GM21786 (cell line): ENCODE data around the gene KCNJ14.

Experiments used
- ATAC-seq: cut with Tn5 transposase; IDR thresholded peaks from one replicate; pipeline ENCODE4 v1.9.1; 2021; ENCODE audit not compliant: unreplicated experiment

Gene KCNJ14

DNA sequence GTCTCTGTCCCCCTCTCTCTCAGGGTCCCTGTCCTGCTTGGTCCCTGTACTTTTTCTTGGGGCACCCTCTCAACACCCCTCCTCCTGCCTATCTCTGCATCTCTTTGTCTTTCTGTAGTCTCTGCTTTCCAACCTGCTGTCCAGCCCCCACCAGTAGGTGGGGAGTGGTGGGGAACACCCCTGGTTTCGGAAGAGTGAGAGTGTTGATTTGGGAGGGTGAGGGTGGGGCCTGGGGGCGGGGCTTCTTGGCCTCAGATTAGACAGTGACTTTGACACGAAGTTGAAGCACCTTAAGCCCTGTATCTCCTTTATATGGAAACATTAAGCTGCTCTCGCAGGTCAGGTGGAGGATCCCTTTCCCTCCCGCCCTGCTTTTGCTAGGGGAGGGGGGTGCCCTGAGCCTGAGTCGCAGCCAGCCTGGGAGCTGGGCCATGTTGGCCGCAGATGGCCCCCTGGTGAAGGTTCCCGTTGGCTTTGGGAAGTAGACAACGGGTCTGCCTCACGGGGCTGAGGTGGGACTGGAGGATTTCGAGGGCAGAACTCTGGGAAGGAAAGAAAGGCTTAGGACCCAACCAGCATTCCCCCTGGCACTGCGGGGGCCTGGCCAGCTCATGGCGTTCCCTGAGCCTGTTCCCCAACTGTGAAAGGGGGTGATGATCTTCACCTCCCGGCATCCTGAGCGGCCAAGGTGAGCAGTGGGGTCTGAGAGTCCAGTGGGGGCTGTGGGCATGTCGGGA is at the start of gene KCNJ14:
Gene KCNJ14, plus strand, starts transcription at position 404 of the 737 bp plus-strand sequence. CDS start 6,151 bp downstream, outside the sequence.
- no peak for ATAC-seq

DNA sequence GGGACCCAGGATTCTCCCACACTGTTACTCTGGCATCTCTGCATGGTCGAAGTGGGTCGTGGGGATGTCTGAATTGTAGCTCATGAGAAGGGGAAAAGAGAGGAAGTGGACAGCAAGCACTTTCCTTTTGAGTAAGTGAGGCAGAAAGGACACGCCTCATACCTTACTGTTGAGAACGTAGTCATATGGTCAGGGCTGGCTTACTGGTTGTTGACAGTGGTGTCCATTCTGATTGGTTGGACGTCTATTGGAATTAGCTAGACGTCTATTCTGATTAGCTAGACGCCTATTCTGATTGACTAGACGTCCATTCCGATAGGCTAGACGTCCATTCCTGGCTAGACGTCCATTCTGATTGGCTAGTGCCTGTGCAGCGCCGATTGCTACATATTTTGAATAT is 49.5 kb upstream of the KCNJ14 start:
- ATAC-seq = no peak

DNA sequence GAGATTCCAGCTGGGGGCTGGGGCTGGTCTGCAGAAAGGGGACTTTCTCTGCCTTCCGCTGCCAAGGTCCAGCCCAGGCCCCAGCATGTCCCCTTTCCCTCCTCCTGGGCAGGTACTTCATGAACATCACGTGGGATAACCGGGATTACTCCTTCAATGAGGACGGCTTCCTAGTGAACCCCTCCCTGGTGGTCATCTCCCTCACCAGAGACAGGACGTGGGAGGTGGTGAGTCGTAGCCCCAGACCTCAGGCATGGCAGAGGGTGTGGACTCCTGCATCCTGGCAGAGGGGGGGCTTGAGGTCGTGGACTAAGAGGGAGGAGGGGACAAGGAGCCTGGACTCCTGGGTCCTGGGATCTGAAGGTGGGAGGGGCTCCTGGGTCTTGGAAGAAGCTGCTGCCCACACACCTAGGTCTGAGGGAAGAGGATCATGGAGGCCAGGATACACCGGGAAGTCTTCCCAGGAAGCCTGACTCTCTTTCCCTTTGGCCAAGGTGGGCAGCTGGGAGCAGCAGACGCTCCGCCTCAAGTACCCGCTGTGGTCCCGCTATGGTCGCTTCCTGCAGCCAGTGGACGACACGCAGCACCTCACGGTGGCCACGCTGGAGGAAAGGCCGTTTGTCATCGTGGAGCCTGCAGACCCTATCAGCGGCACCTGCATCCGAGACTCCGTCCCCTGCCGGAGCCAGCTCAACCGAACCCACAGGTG is 41.3 kb upstream of the KCNJ14 start:
- no peak for ATAC-seq

- no peak for ATAC-seq
Observed at GRCh38 chr19:48415395-48415794, 40.0 kb upstream of the KCNJ14 start.

GRCh38 chr19:48415806-48416221 is 39.6 kb upstream of the KCNJ14 start:
- ATAC-seq = no peak

DNA sequence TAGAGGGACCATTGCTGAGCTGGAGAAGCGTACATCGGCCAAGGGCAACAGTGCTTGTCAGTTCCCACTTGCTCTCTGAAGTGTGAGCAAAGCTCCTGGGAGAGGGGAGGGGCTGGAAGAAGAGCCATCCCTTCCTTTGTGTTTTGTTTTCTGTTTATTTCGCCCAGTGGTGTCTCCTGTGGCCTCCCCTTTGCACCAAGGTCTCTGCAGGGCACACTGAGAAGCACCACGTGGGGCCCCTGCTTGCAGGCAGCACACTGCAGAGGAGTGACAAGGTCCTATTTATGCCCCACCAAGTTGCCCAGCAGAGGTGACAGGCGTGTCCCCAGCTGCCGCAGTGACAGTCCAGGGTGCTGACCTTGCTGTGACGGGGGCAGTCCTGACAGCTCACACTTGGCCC is 38.0 kb upstream of the KCNJ14 start:
- no peak for ATAC-seq

GRCh38 chr19:48418317-48419064 is 36.9 kb upstream of the KCNJ14 start:
- ATAC-seq = no peak

GRCh38 chr19:48419158-48419920 is 36.0 kb upstream of the KCNJ14 start:
- no peak for ATAC-seq

DNA sequence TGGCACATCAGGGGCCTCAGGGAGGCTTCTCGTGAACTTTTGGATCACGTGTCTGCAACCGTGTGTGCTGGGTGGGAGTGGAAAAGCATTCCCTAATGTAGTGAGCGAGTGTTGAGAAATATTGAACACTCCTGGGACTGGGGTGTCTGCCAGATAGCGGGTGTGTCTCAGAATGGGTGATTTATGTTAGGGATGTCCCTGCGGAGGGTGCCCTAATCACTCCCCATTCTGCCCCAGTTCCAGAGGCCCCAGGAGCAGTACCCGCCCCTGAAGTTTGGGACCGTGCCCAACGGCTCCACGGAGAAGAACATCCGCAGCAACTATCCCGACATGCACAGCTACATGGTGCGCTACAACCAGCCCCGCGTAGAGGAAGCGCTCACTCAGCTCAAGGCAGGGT is 33.8 kb upstream of the KCNJ14 start:
- ATAC-seq = no peak

DNA sequence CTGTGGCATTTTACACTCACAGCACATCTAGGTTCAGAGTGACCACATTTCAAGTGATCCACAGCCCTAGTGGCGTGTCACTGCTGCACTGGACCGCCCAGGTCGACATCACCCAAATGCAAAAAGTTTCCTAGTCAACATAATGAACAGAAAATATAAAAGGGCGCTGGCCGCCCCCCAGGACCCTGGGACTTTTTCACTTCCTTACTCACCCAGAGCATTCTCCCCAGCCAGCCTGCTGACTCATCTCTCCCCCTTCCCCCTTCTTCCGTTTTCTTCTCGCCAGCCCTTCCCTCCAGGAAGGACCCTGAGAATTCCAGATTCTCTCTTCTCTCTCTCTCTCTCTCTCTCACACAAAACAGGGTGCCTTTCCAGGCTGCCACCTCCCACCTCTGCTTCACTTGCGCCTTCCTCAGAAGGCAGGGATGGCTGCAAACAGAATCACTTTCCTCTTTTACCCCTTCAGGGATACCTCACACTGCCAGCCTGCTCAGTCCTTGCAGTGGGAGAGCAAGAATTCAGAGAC is 30.6 kb upstream of the KCNJ14 start:
- ATAC-seq = no peak

DNA sequence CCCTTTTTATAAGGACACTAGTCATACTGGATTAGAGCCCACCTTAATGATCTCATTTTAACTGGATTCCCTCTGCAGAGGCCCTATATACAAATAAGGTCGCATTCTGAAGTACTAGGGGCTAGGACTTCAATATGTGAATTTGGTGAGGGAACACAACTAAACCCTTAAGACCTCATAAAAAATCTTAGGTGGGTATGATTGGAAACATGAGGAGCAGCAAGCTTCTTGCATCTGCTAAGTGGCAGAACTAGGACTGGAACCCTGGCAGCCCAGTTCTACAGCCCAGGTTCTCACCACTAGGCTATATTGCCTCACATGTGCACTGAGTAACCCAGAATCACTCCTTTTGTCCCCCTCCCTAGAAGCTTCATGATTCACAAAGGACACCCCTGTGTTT is 26.7 kb upstream of the KCNJ14 start:
- ATAC-seq = no peak

- no peak for ATAC-seq
Observed at GRCh38 chr19:48433337-48433736, 22.0 kb upstream of the KCNJ14 start.

GRCh38 chr19:48436586-48436985 is 18.8 kb upstream of the KCNJ14 start:
- ATAC-seq = no peak

DNA sequence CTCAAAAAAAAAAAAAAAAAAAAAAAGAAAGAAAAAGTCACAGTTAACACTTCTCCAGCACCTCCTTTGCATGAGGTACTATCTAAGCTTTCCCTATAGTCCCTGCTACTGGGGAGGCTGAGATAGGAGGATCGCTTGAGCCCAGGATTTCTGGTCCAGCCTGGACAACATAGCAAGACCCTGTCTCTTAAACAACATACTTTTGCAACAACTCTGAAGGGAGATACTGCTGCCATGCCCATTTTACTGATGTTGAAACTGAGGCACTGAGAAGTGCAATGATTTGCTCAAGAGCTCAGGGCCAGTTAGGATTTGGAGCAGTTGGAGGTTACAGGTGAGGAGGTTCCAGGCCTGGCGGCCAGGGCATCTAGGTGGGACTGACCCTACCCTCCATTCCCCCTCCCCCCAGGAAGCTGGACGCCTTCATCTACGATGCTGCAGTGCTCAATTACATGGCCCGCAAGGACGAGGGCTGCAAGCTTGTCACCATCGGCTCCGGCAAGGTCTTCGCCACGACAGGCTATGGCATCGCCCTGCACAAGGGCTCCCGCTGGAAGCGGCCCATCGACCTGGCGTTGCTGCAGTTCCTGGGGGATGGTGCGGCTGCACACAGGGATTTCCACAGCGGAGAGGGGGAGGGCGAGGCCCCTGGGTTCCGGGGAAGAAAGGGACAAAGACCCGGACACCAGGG is 13.9 kb upstream of the KCNJ14 start:
- ATAC-seq = no peak

DNA sequence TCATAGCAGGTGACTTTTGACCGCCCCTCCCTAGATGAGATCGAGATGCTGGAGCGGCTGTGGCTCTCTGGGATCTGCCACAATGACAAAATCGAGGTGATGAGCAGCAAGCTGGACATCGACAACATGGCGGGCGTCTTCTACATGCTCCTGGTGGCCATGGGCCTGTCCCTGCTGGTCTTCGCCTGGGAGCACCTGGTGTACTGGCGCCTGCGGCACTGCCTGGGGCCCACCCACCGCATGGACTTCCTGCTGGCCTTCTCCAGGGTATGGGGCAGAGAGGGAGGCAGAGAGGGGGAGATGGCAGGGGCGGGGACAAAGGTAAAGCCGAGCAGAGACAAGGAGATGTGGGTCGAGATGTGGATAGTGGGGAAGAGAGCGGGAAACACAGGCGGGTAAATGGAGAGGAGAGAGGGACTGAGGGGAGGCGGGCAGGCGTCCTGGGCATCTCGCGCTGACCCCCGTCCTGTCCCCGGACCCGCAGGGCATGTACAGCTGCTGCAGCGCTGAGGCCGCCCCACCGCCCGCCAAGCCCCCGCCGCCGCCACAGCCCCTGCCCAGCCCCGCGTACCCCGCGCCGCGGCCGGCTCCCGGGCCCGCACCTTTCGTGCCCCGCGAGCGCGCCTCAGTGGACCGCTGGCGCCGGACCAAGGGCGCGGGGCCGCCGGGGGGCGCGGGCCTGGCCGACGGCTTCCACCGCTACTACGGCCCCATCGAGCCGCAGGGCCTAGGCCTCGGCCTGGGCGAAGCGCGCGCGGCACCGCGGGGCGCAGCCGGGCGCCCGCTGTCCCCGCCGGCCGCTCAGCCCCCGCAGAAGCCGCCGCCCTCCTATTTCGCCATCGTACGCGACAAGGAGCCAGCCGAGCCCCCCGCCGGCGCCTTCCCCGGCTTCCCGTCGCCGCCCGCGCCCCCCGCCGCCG is 13.0 kb upstream of the KCNJ14 start:
- no peak for ATAC-seq

- ATAC-seq = no peak
Observed at GRCh38 chr19:48443256-48443655, 12.1 kb upstream of the KCNJ14 start.

GRCh38 chr19:48443731-48444128 is 11.6 kb upstream of the KCNJ14 start:
- no peak for ATAC-seq

DNA sequence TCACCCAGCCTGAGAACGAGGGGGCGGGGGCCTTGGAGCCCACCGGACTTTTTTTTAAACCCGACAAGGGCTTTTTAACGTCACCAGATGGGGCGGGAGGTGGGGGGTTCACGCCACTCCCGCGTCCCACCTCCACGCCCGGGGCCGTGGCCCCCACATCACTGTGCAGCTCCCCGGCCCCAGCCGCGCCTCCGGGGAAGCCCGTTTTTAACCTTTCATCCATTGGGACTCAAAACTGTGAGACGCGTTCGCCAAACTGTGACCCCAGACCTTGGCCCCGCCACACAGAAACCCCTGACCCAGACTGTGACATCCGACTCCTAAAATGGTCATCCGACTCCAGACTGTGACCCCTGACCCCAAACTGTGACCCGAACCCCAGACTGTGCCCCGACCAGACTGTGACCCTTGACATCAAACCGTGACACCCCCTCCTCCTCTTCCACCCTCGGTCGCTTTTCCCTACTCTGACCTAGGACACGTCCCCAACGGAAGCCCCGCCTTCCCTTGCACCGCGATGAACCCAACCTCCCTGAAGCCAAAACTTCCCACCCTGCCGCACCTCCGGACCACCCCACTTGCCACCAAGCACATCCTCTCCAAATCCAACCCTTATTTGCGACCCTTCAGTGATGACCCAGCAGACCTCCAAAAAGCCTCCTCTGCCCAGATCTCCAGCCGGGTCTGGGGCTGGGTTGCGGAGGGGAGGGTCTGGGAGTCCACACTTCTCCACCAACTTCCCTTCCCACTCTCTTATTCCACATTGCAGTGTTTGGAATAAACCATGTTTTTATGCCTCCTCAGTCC is 11.0 kb upstream of the KCNJ14 start:
- no peak for ATAC-seq

DNA sequence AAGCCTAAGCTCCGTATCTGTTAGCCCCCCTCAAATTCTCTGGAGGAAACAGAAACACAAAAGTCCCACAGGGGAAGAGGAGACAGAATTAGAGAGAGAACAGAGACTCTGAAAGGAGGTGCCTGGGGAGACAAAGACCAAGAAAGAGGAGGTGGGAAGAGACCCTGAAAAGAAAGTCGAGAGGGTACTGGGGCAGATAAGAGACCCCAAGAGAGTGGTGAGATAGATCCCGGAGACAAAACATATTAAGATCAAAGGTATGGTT is 10.5 kb upstream of the KCNJ14 start:
- no peak for ATAC-seq
